Sigmoid colon (tissue), 7 donors: ENCODE results near the gene CCR5. TPM values are rescaled to one million over a fixed set of nuclear protein-coding genes. Genes with fewer than 3 reads are reported as not detected.
A peak's percentile ranks its signal among the peaks of the same experiment; 100 is the strongest.

ENCODE experiments used
- DNase-seq: peaks from one replicate; pipeline ENCODE4 v3.0.0-alpha.2; 2019
- H3K27ac ChIP-seq, 4 donors: fragments of 200-600 bp; sonication (generic); one replicate each; pipeline ENCODE4 v1.5.1; 2016 to 2019; ENCODE audit warnings: mild to moderate bottlenecking in 1 of 4
- H3K27me3 ChIP-seq, 3 donors: fragments of 200-600 bp; sonication (generic); one replicate each; pipeline ENCODE4 v1.5.1; 2019; ENCODE audit warnings: mild to moderate bottlenecking in 1 of 3
- H3K36me3 ChIP-seq, 4 donors: fragments of 200-600 bp; sonication (generic); one replicate each; pipeline ENCODE4 v1.5.1; 2016 to 2019
- H3K4me1 ChIP-seq, 4 donors: fragments of 200-600 bp; sonication (generic); one replicate each; pipeline ENCODE4 v1.5.1; 2017 to 2019
- H3K4me3 ChIP-seq, 4 donors: fragments of 200-600 bp; sonication (generic); one replicate each; pipeline ENCODE4 v1.5.1; 2017 to 2019; ENCODE audit warnings: mild to moderate bottlenecking in 2 of 4, moderate library complexity in 1 of 4
- H3K9me3 ChIP-seq, 4 donors: fragments of 200-600 bp in 3 of 4; sonication (generic) in 3 of 4; one replicate each; pipeline versions ENCODE4 v1.5.1 to v1.6.1; 2013 to 2019
- CTCF ChIP-seq, 4 experiments: fragments of 450-650 bp in 3 of 4; fragments of 200-600 bp in 1 of 4; IDR thresholded peaks; one replicate each; pipeline ENCODE4 v1.5.1; 2016 to 2019; ENCODE audit warnings: antibody characterized with exemption in 4 of 4, mild to moderate bottlenecking in 3 of 4, moderate library complexity in 2 of 4
- EP300 ChIP-seq, 4 donors: sonication (generic); formaldehyde crosslinking; IDR thresholded peaks; one replicate each; pipeline ENCODE4 v1.6.1; 2017; ENCODE audit warnings: antibody characterized with exemption in 4 of 4
- POLR2A ChIP-seq, 2 donors: fragments of 450-650 bp; IDR thresholded peaks; one replicate each; pipeline ENCODE4 v1.6.1; 2016; ENCODE audit warnings: antibody characterized with exemption in 2 of 2, mild to moderate bottlenecking in 2 of 2, moderate library complexity in 2 of 2
- POLR2AphosphoS5 ChIP-seq, 4 donors: sonication (generic); formaldehyde crosslinking; IDR thresholded peaks; one replicate each; pipeline ENCODE4 v1.6.1; 2017; ENCODE audit warnings: antibody characterized with exemption in 4 of 4
- WGBS, 2 donors: extraction: QIAGEN DNeasy Blood & Tissue Kit; methylation state at CpG; one replicate each; pipeline ENCODE4 v1.1.7; 2013; 5-methylcytosine and 5-hydroxymethylcytosine counted together
- intact Hi-C: fragments of 100-400 bp; cut with DNase I; formaldehyde crosslinking; loops from one replicate; pipeline ENCODE4 v1.15.1; 2023
- polyA plus RNA-seq, 3 donors: library from polyadenylated mRNA; stranded (reverse); fragments of 200-250 nt; gene quantifications; one replicate each; pipeline ENCODE4 v1.2.3, GENCODE V29; 2013
- total RNA-seq, 4 donors: library from RNA; depleted of rRNA; stranded (reverse); fragments of >200 nt; gene quantifications; one replicate each; pipeline ENCODE4 v1.1.0, GENCODE V29; 2016
- donor health status: healthy with polysubstance abuse.
- donor health status: Bipolar disorder and iron deficiency.
- donor health status: healthy.

Gene CCR5
- total and polyA plus RNA-seq, 7 donors: 0.36 to 3.9 (median 0.92) TPM; not detected in 1

- intact Hi-C loops: loop anchor here (10.0 kb wide), 1 partner anchor 294 kb away; no protein-coding TSS in a partner anchor
- peaks cover 0 to 15% (median 3%) of the 10 kb centered on the region in 4 donors for H3K4me1 ChIP-seq
- H3K4me3 ChIP-seq: no peak overlapping the region
- no peaks in the 10 kb centered on the region for H3K27me3 ChIP-seq
- no peak overlapping the region for H3K27ac ChIP-seq
- H3K9me3 ChIP-seq: no peaks in the 10 kb centered on the region
- 49 to 50% methylated on average over 8 of the region's 8 CpGs for WGBS, 2 donors
- TF ChIP-seq EP300 (IDR thresholded peaks at IDR 0.05) (no peak), CTCF (IDR thresholded peaks at IDR 0.05) (peak in 2 of 4 experiments; percentile 30 to 40)
- no peaks in the 10 kb centered on the region for H3K36me3 ChIP-seq
- peak; percentile 73 for DNase-seq
Measured at GRCh38 chr3:46378426-46378942, 7.7 kb downstream of the CCR5 start.

- TF ChIP-seq EP300 (IDR thresholded peaks at IDR 0.05) (no peak), POLR2AphosphoS5 (IDR thresholded peaks at IDR 0.05) (no peak), POLR2A (IDR thresholded peaks at IDR 0.05) (no peak), CTCF (IDR thresholded peaks at IDR 0.05) (no peak)
- intact Hi-C loops: no loop called here
- H3K27ac ChIP-seq: peak overlapping the region in 2 of 4 donors; percentile 20
- no peaks in the 10 kb centered on the region for H3K27me3 ChIP-seq
- H3K36me3 ChIP-seq: no peaks in the 10 kb centered on the region
- no peak for DNase-seq
- H3K9me3 ChIP-seq: no peaks in the 10 kb centered on the region
- H3K4me3 ChIP-seq: no peak overlapping the region
- H3K4me1 ChIP-seq: peaks cover 0 to 15% (median 3%) of the 10 kb centered on the region in 4 donors
- 78 to 84% methylated on average over 8 of the region's 8 CpGs for WGBS, 2 donors
Measured at GRCh38 chr3:46380471-46381221, 9.9 kb downstream of the CCR5 start.

- H3K4me1 ChIP-seq: peaks cover 0 to 15% (median 3%) of the 10 kb centered on the region in 4 donors
- TF ChIP-seq POLR2AphosphoS5 (IDR thresholded peaks at IDR 0.05): no peak
- no peak for TF ChIP-seq EP300 (IDR thresholded peaks at IDR 0.05)
- H3K4me3 ChIP-seq: no peak overlapping the region
- DNase-seq: no peak
- 55 to 77% methylated on average over 3 of the region's 3 CpGs for WGBS, 2 donors
- H3K27ac ChIP-seq: no peak overlapping the region
- no peaks in the 10 kb centered on the region for H3K9me3 ChIP-seq
- H3K27me3 ChIP-seq: no peaks in the 10 kb centered on the region
- no peaks in the 10 kb centered on the region for H3K36me3 ChIP-seq
- intact Hi-C loops: no loop called here
Measured at GRCh38 chr3:46381625-46382024, 10.9 kb downstream of the CCR5 start.

- H3K9me3 ChIP-seq: no peaks in the 10 kb centered on the region
- WGBS, 2 donors: 37 to 40% methylated on average over 6 of the region's 6 CpGs
- H3K4me1 ChIP-seq: peaks cover 0 to 15% (median 3%) of the 10 kb centered on the region in 4 donors
- no peak for TF ChIP-seq POLR2A (IDR thresholded peaks at IDR 0.05)
- no peak for TF ChIP-seq POLR2AphosphoS5 (IDR thresholded peaks at IDR 0.05)
- no peak for TF ChIP-seq EP300 (IDR thresholded peaks at IDR 0.05)
- no peak for TF ChIP-seq CTCF (IDR thresholded peaks at IDR 0.05)
- intact Hi-C loops: no loop called here
- no peak for DNase-seq
- no peak overlapping the region for H3K4me3 ChIP-seq
- no peaks in the 10 kb centered on the region for H3K27me3 ChIP-seq
- no peak overlapping the region for H3K27ac ChIP-seq
- no peaks in the 10 kb centered on the region for H3K36me3 ChIP-seq
Measured at GRCh38 chr3:46383211-46383950, 12.6 kb downstream of the CCR5 start.

GRCh38 chr3:46383951-46384330 lies 13.2 kb downstream of the CCR5 start:
- Histone ChIP-seq H3K36me3 (no peaks in the 10 kb centered on the region), H3K27me3 (no peaks in the 10 kb centered on the region), H3K9me3 (no peaks in the 10 kb centered on the region), H3K27ac (no peak overlapping the region), H3K4me1 (peaks cover 0 to 15% (median 3%) of the 10 kb centered on the region in 4 donors), H3K4me3 (no peak overlapping the region)
- WGBS, 2 donors: 39 to 43% methylated on average over 5 of the region's 5 CpGs
- DNase-seq: no peak
- intact Hi-C loops: no loop called here
- no peak for TF ChIP-seq EP300 (IDR thresholded peaks at IDR 0.05)
- TF ChIP-seq POLR2AphosphoS5 (IDR thresholded peaks at IDR 0.05): no peak
- TF ChIP-seq CTCF (IDR thresholded peaks at IDR 0.05): no peak
- no peak for TF ChIP-seq POLR2A (IDR thresholded peaks at IDR 0.05)
